Endothelial cell of umbilical vein (primary cell): ENCODE data around the gene TSEN54.

Source experiments
- EZH2 ChIP-seq: IDR thresholded peaks from 2 replicates; pipeline ENCODE4 v1.6.1; 2012; ENCODE audit warnings: borderline replicate concordance, low read depth, mild to moderate bottlenecking, moderate library complexity, low read length, inconsistent platforms; ENCODE audit not compliant: severe bottlenecking
- FOS ChIP-seq: IDR thresholded peaks from 2 replicates; pipeline ENCODE4 v1.6.1; 2011; ENCODE audit warnings: mild to moderate bottlenecking, low read length, moderate library complexity, borderline replicate concordance; ENCODE audit not compliant: insufficient read depth
- JUN ChIP-seq: IDR thresholded peaks from 2 replicates; pipeline ENCODE4 v1.6.1; 2011; ENCODE audit warnings: borderline replicate concordance, low read depth; ENCODE audit not compliant: insufficient read length, insufficient read depth
- MYC ChIP-seq: IDR thresholded peaks from one replicate; pipeline ENCODE4 v1.6.1; 2011; ENCODE audit warnings: mild to moderate bottlenecking, low read depth, low read length
- POLR2A ChIP-seq: IDR thresholded peaks from 2 replicates; pipeline ENCODE4 v1.6.1; 2012; ENCODE audit warnings: low read depth, mild to moderate bottlenecking, control low read depth, low read length
- POLR2AphosphoS5 ChIP-seq: IDR thresholded peaks from 2 replicates; pipeline ENCODE4 v1.6.1; 2012; ENCODE audit warnings: low read depth, mild to moderate bottlenecking, control low read depth, low read length, moderate library complexity; ENCODE audit not compliant: insufficient read depth
- TF ChIP-seq, protein P1 (sequence below), 2 donors: IDR thresholded peaks; 1 replicate in 1 of 2; 2 replicates in 1 of 2; pipeline ENCODE4 v1.5.1; 2011; ENCODE audit warnings: low read length in 2 of 2, mild to moderate bottlenecking in 2 of 2, moderate library complexity in 2 of 2, control low read depth in 1 of 2, inconsistent platforms in 1 of 2, low read depth in 1 of 2; ENCODE audit not compliant: insufficient read depth in 1 of 2; ENCODE audit errors: extremely low read depth in 1 of 2
- TF ChIP-seq, protein P2 (sequence below): IDR thresholded peaks from 2 replicates; pipeline ENCODE4 v1.6.1; 2011; ENCODE audit not compliant: insufficient read depth, insufficient read length

DNA sequence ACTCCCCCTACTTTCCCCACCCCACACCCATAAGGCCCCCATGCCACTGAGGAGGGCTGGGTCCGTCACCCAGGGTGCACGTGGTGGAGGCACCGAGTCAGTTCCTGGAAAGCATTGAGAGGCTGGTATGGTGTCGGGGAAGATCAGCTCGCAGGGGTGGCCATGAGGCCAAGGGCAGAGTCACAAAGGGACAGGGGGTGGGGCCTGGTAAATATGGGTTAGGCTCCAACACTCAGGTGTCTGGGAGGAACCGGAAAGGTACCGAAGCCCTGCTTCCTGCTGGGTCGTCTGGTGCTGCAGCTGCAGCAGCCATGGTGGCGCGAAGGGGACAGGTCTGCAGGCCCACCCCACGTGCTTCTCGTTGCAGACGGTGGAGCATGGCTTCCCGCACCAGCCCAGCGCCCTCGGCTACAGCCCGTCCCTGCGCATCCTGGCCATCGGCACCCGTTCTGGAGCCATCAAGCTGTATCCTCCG is 39.4 kb downstream of the TSEN54 start:
- TF ChIP-seq, protein P1, sequence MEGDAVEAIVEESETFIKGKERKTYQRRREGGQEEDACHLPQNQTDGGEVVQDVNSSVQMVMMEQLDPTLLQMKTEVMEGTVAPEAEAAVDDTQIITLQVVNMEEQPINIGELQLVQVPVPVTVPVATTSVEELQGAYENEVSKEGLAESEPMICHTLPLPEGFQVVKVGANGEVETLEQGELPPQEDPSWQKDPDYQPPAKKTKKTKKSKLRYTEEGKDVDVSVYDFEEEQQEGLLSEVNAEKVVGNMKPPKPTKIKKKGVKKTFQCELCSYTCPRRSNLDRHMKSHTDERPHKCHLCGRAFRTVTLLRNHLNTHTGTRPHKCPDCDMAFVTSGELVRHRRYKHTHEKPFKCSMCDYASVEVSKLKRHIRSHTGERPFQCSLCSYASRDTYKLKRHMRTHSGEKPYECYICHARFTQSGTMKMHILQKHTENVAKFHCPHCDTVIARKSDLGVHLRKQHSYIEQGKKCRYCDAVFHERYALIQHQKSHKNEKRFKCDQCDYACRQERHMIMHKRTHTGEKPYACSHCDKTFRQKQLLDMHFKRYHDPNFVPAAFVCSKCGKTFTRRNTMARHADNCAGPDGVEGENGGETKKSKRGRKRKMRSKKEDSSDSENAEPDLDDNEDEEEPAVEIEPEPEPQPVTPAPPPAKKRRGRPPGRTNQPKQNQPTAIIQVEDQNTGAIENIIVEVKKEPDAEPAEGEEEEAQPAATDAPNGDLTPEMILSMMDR (IDR thresholded peaks at IDR 0.05; ENCODE audit: extremely low read depth in 1 of 2, insufficient read depth in 1 of 2, low read depth in 1 of 2, low read length in 2 of 2), result no peak
- TF ChIP-seq POLR2A (no peak), EZH2 (no peak), JUN (no peak), FOS (no peak), MYC (no peak), POLR2AphosphoS5 (no peak)
- TF ChIP-seq, protein P2, sequence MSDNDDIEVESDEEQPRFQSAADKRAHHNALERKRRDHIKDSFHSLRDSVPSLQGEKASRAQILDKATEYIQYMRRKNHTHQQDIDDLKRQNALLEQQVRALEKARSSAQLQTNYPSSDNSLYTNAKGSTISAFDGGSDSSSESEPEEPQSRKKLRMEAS, result no peak
